Muscle of leg (tissue), 11 donors: ENCODE measurements around the gene RBM19. TPM values are rescaled to one million over a fixed set of nuclear protein-coding genes. Genes with fewer than 3 reads are reported as not detected.

ENCODE experiments used
- DNase-seq: peaks from one replicate; pipeline ENCODE4 v3.0.0; 2013
- H3K27ac ChIP-seq: one replicate; pipeline ENCODE4 v1.5.1; 2013; ENCODE audit warnings: mild to moderate bottlenecking, low read length, control low read depth
- H3K27me3 ChIP-seq: one replicate; pipeline ENCODE4 v1.6.1; 2013; ENCODE audit warnings: low read length; ENCODE audit not compliant: control insufficient read depth, insufficient read depth
- H3K36me3 ChIP-seq: one replicate; pipeline ENCODE4 v1.6.1; 2013; ENCODE audit warnings: low read length; ENCODE audit not compliant: control insufficient read depth, insufficient read depth
- H3K4me1 ChIP-seq: one replicate; pipeline ENCODE4 v1.6.1; 2013; ENCODE audit warnings: low read length; ENCODE audit not compliant: control insufficient read depth, insufficient read depth
- H3K4me3 ChIP-seq: one replicate; pipeline ENCODE4 v1.5.1; 2013; ENCODE audit warnings: low read length, control low read depth
- H3K9me3 ChIP-seq: replicated peaks from 2 replicates; pipeline ENCODE4 v1.6.1; 2013; ENCODE audit warnings: low read depth, low read length; ENCODE audit not compliant: control insufficient read depth
- WGBS: methylation state at CpG from one replicate; pipeline ENCODE4 v1.1.5; 2013; ENCODE audit warnings: missing lambda C conversion rate; ENCODE audit not compliant: insufficient coverage; 5-methylcytosine and 5-hydroxymethylcytosine counted together
- polyA plus RNA-seq, 8 donors: library from polyadenylated mRNA; unstranded; fragments of 120-200 nt; gene quantifications; one replicate each; pipeline versions ENCODE4 v1.2.1 to v1.2.3, GENCODE V29; 2013; ENCODE audit warnings: inconsistent platforms in 1 of 8, low replicate concordance in 1 of 8; ENCODE audit not compliant: insufficient read length in 8 of 8, insufficient read depth in 1 of 8
- total RNA-seq: library from RNA; stranded (reverse); fragments of 120-200 nt; gene quantifications from one replicate; pipeline ENCODE4 v1.2.4, GENCODE V29; 2013

RBM19 gene
- total and polyA plus RNA-seq, 9 donors = 12.7 to 20.9 (median 16.1) TPM

DNA sequence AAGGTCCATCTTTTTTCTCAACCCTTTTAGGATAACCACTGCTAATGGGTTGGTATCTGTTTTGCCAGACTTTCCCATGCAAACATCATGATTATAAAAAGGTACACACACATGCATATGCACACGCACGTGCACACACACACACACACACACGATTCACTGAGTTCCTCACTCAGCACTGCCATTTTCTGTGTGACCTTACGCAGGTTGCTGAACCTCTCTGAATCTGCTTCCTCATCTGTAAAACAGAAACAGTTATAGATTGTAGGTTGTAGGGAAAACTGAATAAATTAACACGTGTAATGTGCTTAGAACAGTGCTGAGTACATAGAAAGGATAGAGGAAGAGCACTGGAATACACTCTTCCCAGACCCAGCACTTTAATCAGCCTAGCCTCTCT, 182.3 kb downstream of the RBM19 start:
- WGBS = 100% methylated on average over 2 of the region's 5 CpGs
- Histone ChIP-seq H3K4me3 (no peak overlapping the region), H3K27me3 (peaks cover 3% of the 10 kb centered on the region), H3K36me3 (no peaks in the 10 kb centered on the region), H3K27ac (no peak overlapping the region), H3K4me1 (no peaks in the 10 kb centered on the region), H3K9me3 (no peaks in the 10 kb centered on the region)
- no peak for DNase-seq

DNA sequence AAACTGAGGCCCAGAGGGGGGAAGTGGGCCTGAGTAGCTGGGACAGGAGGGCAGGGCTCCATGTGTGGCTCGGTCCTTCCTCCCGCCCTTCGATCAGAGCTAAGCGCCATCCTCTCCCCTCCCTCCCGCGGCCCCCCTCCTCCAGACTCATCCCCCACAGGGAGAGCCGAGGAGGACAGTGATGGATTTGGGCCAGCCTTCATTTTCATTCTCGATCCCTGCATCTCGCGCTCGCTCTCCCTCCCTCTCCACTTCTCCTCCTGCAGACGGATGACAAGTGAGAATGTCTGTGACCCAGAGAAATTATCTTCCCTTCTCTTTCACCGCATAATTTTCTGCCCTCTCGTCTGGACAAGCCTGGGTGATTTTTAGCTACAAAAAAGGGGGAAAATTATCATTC, 183.3 kb downstream of the RBM19 start:
- Histone ChIP-seq H3K4me3 (no peak overlapping the region), H3K4me1 (no peaks in the 10 kb centered on the region), H3K27ac (no peak overlapping the region), H3K27me3 (peaks cover 6% of the 10 kb centered on the region), H3K9me3 (no peaks in the 10 kb centered on the region), H3K36me3 (no peaks in the 10 kb centered on the region)
- WGBS = 0% methylated on average over 1 of the region's 14 CpGs
- peak; percentile 25 for DNase-seq

DNA sequence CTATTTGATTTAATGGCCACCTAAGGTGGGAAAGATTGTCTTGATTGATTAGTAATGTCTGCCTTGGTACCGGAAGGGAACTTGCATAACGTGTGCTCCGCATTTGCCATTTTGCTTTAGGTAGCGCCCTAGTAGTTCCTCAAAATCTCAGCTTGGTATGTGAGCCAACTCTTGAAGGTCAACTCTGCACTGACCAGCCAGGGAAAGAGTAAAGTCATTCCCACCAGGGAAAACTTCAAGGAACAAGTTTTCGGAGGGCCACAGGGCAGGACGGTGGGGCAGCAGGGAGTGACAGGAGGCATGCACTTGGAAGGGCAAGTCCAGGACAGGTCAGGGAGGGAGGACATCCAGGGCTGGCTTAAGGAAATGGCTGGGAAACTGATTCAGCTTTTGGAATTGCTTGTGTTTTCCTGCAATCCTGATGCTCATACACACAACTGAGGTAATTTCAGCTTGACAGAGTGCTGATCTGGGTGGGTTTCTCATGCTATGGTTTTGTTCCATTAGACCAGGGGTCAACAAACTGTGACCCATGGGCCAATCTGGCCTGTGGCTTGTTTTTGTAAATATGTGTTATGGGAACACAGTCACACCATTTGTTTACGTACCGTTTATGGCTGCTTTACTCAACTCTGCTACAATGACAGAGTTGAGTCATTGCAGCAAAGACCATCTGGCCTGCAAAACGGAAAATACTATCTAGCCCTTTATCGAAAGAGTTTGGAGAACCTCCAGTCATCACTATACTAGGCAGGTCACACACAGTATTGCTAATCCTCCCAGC, 184.5 kb downstream of the RBM19 start:
- H3K27me3 ChIP-seq = peaks cover 6% of the 10 kb centered on the region
- no peaks in the 10 kb centered on the region for H3K36me3 ChIP-seq
- H3K27ac ChIP-seq = no peak overlapping the region
- H3K4me1 ChIP-seq = no peaks in the 10 kb centered on the region
- WGBS = 44% methylated on average over 10 of the region's 10 CpGs
- no peak overlapping the region for H3K4me3 ChIP-seq
- DNase-seq = peak; percentile 22
- no peaks in the 10 kb centered on the region for H3K9me3 ChIP-seq

DNA sequence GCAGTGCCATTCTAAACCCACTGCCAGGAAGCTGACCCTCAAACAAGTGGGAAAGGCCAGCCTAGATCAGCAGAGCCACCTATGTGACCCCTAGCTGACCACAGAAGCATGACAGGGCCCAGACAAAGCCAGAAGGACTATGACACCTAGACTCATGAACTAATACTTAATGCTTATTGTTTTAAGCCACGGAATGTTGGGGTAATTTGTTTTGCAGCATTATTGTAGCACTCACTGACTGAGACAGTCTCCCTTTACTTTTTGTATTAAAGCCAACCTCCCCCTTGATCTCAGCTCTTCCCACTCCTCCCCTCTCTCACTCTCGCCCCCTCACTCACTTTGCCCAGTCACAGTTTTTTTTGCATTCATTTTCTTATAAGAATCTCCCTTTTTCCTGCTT, 186.4 kb downstream of the RBM19 start:
- Histone ChIP-seq H3K9me3 (no peaks in the 10 kb centered on the region), H3K4me3 (no peak overlapping the region), H3K27ac (no peak overlapping the region), H3K27me3 (peaks cover 4% of the 10 kb centered on the region), H3K36me3 (no peaks in the 10 kb centered on the region), H3K4me1 (no peaks in the 10 kb centered on the region)
- no CpG with 5 or more reads among the region's 2 CpGs for WGBS
- no peak for DNase-seq

- Histone ChIP-seq H3K9me3 (no peaks in the 10 kb centered on the region), H3K36me3 (no peaks in the 10 kb centered on the region), H3K27ac (no peak overlapping the region), H3K4me3 (no peak overlapping the region), H3K27me3 (peaks cover 4% of the 10 kb centered on the region), H3K4me1 (no peaks in the 10 kb centered on the region)
- DNase-seq = no peak
- WGBS = 47% methylated on average over 4 of the region's 12 CpGs
Observed at GRCh38 chr12:113778432-113779132, 187.5 kb downstream of the RBM19 start.

DNA sequence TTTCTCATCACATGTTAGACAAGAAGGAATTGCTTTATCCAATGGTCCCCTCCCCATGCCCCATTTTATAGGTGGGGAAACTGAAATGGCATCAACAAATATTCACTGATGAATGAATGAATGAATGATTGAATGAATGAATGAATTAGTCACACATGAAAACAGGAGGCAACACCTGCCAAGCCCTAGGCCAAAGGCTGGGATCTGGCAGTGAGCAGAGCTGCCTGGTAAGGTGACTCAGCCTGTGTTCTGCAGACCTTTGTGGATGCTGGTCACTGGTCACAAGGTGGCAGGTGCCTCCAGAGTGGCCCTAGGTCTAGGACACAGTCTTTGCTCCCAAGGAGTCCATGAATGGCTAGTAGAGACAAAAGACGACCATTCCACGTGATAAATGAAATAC, 188.4 kb downstream of the RBM19 start:
- no peak for DNase-seq
- H3K27me3 ChIP-seq = peaks cover 4% of the 10 kb centered on the region
- H3K36me3 ChIP-seq = no peaks in the 10 kb centered on the region
- H3K4me1 ChIP-seq = no peaks in the 10 kb centered on the region
- WGBS = no CpG with 5 or more reads among the region's 2 CpGs
- H3K4me3 ChIP-seq = no peak overlapping the region
- no peaks in the 10 kb centered on the region for H3K9me3 ChIP-seq
- no peak overlapping the region for H3K27ac ChIP-seq

DNA sequence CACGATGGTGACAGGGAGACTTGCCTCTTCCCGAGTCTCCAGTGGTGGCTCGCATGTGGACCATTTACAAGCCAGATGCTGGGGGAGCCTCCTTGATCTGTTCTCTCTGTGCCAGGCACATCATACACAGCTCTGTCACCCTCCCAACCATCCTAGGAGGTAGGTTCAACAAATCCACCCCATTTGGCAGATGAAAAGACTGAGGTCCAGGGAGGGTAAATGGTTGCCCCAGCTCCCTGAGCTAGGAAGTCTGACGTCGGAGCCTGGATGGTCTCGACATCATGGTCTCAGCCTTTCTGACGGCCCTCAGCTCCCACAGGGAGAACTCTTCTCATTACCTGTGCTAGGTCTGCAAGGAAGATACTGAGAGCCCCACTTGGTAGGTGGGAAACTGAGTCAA, 189.6 kb downstream of the RBM19 start:
- no peaks in the 10 kb centered on the region for H3K4me1 ChIP-seq
- H3K27ac ChIP-seq = no peak overlapping the region
- 79% methylated on average over 6 of the region's 7 CpGs for WGBS
- no peaks in the 10 kb centered on the region for H3K9me3 ChIP-seq
- no peaks in the 10 kb centered on the region for H3K36me3 ChIP-seq
- no peak overlapping the region for H3K4me3 ChIP-seq
- DNase-seq = no peak
- H3K27me3 ChIP-seq = peaks cover 4% of the 10 kb centered on the region

DNA sequence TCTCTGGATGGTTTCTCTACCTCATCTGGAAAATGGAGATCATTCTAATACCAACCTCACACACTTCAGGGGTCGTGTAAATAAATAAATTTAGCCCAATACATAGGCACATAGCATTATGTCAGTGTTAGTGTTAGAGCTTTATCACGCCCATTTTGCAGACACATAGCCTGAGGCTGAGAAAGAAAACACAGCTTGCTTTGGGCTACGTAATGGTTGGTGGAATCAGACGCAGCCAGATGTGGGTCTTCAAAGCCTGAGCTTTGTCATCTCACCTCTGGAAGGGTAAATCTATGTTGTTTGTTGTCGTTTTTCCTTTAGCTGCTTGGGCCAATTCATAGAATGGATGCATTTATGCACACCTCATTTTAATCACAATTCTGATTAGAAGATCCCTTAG, 191.6 kb downstream of the RBM19 start:
- Histone ChIP-seq H3K27me3 (peaks cover 4% of the 10 kb centered on the region), H3K4me3 (no peak overlapping the region)
- WGBS = 93% methylated on average over 3 of the region's 5 CpGs

GRCh38 chr12:113772505-113773030, 193.6 kb downstream of the RBM19 start:
- H3K36me3 ChIP-seq = no peaks in the 10 kb centered on the region
- H3K27ac ChIP-seq = no peak overlapping the region
- no peaks in the 10 kb centered on the region for H3K27me3 ChIP-seq
- WGBS = 56% methylated on average over 5 of the region's 6 CpGs
- H3K4me1 ChIP-seq = no peaks in the 10 kb centered on the region
- no peaks in the 10 kb centered on the region for H3K9me3 ChIP-seq
- no peak overlapping the region for H3K4me3 ChIP-seq
- DNase-seq = no peak

More for the DNA sequence above, 191.6 kb downstream of the RBM19 start:
- no peak for DNase-seq
- Histone ChIP-seq H3K27ac (no peak overlapping the region), H3K36me3 (no peaks in the 10 kb centered on the region), H3K4me1 (no peaks in the 10 kb centered on the region), H3K9me3 (no peaks in the 10 kb centered on the region)

DNA sequence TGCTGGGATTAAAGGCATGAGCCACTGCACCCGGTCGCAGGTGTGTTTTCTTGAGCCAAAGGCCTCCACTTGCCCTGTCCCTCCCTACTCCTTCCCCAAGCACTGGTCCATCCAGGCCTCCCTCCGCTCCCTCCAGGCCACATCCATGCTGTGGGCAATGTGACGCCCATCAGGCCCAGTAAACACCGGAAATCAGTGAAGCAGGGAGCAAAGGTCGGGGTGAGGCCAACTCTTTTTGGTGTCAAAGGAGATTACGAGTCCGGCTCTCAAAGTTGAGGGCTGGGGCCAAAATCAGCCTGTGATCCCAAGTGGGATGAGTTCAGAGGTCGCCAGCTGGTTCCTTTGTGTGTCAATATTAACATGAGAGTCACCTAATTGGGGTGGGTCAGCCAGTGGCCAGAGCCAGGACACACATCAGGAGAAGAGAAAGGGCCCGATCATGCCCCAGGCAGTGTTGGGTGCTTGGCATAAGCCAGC, 195.7 kb downstream of the RBM19 start:
- Histone ChIP-seq H3K36me3 (no peaks in the 10 kb centered on the region), H3K27ac (no peak overlapping the region), H3K9me3 (no peaks in the 10 kb centered on the region), H3K4me1 (no peaks in the 10 kb centered on the region), H3K27me3 (peaks cover 5% of the 10 kb centered on the region), H3K4me3 (no peak overlapping the region)
- DNase-seq = no peak
- WGBS = 49% methylated on average over 9 of the region's 10 CpGs
